GM18499 (cell line): ENCODE data around the gene MCC.
"Not testable (repeated sequence)": the region's sequence is repeated elsewhere in the genome, so short reads cannot be mapped to it uniquely, and the experiment has no call there.

ENCODE experiments used
- ATAC-seq: cut with Tn5 transposase; IDR thresholded peaks from one replicate; pipeline ENCODE4 v1.9.1; 2021; ENCODE audit warnings: moderate number of reproducible peaks; ENCODE audit not compliant: insufficient read depth, unreplicated experiment

Gene MCC

DNA sequence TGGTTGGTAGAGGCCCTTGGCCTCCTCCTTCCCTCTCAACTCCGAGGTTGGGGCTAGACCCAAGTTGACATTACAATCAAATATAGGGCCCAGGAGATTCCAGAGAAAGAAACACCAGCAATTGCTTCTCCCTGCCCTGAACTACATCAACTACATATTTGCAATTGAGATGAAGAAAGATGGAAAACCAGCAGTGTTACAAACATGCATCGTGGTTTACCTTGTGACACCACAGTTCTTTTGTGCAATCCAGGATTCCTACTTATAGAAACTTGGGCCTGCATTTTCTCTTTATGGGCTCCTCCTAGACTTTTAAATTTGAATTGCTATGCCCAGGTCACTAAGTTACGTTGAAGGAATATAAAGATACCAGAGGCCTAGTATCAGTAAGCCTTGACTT lies 384.9 kb downstream of the MCC start:
- ATAC-seq: no peak

DNA sequence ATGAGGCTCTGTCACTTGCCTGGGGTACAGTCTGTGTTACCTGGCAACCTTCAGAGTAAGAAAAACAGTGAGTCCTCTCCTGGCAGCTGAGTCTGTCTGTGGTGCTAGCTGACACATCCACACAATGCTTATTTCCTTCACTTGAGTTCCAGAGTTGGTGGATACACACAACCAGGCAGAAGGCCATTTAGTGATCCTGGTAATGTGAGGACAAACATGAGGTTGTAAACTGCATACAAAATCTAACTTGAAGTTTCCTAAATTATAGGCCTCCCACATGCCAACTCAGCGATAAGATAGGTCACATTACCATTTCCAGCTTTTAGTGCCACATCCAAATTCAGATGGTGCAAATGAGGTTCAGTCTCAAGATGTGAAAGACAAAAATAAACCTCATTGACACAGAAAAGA lies 386.1 kb downstream of the MCC start:
- ATAC-seq: no peak

DNA sequence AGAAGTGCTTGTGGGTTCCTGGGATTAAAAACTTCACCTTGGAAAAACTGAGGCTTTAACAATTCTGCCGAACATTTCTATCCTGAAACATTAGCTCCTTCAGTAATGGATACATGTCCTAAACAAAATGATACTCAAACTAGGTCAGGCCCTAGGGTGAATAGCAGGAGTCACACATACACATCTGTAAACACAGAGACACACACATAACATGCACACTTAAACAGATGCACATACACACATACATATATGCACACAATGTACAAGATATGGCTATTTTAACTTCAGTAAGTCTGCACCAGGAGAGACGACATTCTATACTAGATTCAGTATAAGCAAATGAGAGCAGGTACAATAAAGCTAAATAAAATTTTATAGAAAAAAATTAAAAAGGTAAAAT lies 387.3 kb downstream of the MCC start:
- ATAC-seq: no peak

DNA sequence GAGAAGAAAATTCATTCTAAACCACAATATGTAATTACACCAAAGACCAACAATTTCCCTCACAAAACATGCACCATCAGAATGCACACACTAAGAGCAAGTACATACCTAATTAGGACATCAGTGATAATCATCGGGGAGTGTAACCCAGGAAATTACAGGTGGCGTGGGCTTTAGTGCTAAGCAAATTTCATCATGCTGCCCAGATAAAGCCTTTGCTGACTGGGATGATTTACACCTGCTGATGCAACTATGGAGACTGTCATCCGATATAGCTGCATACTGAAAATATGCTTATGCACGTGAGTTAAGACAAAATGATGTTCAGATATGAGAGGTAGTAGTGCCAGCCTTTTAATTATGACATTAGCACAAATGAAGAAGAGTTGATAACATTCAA lies 388.4 kb downstream of the MCC start:
- no peak for ATAC-seq

DNA sequence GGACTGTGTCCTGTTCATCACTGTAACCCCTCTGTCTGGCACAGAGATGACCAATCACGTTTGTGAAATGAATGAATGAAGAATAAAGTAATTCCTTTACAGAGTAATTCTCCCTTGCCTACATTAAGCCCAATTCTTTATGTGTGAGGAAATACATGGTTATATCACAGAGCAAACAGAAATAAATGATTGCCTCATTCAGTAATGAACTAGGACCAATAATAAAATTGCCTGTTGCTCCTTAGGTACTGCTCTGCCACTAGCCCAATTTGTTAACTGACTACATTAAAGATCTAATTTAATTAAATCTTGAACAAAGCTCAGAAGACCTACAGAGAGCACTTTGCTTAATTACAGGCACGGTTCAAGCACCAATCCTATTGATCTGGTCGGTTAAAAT lies 389.9 kb downstream of the MCC start:
- ATAC-seq: no peak

DNA sequence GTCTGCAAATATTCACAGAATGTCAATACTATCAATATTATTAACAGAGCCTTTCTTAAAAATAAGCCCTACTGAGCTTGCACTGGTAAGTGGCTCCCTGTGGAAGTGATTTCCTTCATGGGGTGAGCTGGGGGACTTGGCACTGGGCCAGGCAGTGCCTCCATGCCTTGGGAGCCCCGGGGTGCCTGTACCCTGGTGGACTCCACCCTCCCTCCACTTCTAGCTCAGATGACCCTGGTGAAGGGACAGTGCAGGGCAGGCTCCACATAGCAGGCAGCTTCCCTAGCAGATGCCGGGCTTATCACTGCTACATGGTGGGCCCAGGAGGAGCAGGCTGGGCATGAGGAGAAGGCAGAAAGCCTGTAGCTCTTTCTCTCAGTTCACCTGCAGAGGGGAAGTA lies 392.4 kb downstream of the MCC start:
- ATAC-seq: no peak

DNA sequence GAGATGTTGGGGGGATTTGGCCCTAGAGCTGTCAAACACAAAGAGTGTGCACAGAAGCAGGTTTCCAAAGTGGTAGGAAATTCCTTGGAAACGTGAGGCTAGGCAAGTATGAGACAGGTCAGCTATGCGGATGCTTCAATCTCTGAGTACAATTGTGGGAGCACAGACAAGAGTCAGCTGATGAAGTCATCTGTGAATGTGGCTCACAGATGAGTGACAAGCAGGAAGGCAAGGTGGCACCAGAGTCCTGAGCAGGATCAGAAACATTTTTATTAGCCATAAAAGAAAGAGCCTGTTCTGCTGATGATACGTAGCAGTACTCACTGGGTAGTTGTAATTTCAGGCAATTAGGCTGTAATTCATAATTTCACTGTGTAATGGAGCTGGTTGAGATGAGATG lies 394.7 kb downstream of the MCC start:
- ATAC-seq: no peak

DNA sequence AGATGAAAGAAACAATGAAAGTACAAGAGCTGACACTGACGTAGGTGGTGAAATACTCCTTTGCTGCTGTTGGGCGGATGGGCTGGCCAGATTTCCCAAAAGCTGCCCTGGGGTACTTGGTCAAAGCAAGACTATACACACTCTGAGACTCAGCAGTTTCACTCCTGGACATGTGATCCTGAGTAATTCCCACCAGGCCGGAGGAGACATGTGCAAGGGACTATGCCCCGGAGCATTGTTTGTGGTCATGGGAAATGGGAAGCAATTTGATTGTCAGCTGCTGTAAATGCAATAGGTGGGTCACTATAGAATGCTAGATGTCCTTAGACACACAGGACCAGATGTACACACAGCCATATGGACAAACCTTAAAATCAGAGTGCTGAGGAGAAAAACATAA lies 395.6 kb downstream of the MCC start:
- ATAC-seq: no peak

DNA sequence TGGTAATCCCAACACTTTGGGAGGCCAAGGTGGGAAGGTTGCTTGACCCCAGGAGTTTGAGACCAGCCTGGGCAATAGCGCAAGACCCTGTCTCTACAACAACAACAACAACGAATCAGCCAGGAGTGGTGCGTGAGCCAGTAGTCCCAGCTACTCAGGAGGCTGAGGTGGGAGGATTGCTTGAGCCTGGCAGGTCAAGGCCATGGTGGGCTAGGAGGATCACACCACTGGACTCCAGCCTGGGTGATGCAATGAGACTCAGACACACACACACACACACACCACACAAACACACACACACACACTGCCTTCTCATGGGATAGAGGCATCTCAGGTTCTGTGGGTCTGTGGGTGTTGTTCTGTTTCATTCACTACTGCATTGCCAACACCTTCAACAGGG lies 396.6 kb downstream of the MCC start:
- no peak for ATAC-seq

DNA sequence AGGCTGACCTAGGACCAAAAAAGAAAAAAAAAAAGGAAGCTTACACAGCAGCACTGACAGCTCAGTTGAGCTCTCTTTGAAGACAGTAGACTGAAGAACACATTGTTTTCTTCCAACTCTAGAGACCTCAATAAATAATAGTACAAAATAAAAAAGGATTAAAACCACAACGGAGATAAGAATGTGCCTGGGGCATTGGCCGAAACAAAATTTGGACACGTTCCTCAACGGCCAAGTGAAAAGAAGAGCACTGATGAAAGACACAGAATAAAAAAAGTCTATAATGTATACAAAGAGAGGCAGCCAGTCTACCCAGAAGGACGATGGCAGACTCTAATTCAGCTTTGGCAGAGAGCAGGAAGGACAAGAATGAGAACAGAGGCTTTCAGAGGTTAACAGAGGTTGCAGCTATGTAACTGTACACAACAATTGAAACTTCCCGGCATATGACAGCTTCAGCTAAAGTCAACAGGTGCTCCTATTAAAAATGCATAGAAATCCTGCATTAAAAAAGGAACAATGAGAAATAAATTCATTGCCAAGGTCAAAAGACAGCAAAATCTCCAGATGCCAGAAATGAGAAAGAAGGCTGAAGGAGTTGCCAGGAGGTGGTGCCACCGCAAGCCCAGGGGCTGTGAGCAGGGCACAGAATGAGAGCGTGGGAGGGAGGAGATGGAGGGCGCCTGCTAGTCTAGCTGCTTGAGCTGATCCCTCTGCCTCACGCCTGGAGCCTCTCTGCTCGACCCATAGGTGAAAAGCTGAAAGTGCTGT lies 397.7 kb downstream of the MCC start:
- ATAC-seq: no peak

DNA sequence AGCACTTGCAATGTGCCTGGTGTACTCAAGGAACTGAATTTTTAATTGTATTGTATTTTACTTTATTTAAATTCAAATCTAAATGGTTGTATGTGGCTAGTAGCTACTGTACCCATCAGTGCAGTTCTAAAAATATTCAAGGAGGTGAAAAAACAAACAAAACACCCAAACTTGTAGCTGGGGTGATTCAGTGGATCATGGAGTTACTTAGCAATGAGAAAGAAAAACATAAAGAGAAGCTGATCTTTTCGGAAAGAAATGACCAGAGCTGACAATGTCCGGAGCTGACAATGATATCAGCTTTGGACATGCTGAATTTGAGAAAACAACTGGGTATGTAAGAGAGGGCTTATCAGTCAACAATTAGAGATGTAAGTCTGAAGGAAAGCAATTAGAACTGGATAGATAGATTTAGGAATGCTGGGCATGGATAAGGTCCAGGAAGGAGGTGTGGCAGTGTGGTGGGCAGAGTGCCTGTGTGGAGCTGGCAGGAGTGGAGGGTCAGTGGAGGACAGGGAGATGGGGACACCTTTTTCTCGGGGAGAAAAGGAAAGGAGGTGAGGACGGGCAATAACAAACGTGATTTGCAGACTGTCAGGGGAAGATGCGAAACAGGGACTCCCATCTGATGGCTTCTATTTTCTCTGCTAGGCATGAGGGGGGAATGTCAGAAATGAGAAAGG lies 398.5 kb downstream of the MCC start:
- no peak for ATAC-seq

DNA sequence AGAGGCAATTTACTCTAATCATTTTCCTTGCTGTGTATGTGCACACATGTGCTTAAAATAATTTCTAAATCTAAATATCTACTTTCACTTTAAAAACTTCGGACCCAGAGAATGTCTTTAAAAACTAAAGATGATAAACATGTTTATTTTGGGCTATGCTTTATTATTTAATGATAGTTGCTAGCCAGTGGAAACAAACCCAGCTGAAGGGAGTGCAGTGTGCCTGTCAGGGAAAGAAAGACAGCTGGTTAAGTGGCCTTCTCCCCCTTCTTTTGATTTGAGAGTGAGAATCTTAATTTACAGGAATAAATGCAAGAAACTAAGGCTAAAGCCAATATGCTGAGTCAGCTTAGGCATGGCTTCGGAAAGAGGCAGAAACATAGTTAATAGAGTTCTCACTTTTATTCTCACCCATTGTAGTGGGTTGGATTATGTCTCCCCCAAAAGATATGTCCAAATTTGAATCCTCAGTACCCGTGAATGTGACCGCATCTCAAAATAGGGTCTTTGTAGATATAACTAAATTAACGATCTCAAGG lies 400.2 kb downstream of the MCC start:
- ATAC-seq: no peak

DNA sequence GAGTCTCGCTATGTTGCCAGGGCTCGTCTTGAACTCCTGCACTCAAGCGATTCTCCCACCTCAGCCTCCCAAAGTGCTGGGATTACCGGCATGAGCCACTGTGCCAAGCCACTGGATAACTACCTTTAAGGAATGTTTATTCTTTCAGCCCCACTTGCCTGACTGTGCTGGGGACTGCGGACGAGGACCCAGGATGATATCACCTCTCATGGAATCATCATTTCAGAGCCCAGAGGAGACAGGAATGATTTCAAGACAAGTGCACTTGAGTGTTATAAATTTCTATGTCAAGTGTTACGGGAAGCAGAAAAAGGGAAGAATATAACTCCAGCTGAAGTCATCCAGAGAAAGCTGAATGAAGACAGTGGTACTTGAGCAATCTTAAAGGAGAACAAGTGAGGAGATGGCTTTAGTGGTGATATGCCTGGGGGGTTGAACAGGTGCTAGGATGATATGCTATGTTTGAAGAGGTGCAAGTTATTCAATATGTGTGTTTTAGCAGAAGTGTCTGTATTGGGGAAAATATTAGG lies 402.3 kb downstream of the MCC start:
- no peak for ATAC-seq

DNA sequence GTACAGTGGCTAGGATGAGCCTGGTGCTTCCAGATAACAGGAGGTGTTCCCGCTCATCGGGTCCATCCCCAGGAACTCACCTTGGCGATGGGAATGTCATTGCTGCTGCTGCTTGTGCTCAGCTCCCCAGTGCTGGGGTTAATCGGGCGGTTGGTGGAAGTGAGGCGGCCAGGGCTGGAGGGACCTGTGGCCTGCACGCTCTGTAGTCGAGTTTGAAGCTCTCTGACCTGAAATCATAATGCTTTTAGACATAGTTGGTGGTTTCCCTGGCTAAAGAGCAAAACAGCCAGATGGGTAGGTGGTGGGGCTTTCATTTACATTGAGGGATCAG lies 403.2 kb downstream of the MCC start:
- ATAC-seq: no peak

DNA sequence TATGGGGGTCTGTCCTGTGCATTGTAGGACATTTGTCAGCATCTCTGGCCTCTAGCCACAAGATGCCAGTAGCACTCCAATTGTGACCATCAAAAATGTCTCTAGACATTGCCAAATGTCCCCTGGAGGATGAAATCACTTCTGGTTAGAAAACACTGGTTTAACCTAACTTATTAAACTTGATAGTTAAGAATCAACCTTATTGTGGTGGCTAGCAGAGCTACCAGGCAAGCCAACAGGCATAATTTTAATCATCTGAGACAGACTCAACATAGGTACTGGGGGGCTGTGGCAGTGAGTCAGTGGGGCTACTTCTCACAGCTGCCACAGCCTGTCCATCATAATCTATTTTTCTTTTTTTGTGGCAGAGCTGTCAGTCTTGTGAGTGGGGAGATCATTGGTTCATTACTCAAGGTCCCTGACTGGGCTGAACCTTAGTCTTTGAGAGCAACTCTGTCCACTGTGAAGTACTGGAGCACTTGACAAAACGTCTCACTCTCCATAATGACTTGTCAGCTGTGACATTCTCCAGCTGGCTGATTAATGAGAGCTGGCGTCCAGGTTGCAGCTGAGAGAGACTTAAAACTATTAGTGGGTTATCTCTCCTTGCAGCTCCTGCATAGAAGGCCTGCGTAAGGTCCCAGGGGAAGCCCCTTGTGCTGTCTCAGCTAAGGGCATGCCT lies 403.7 kb downstream of the MCC start:
- ATAC-seq: no peak

DNA sequence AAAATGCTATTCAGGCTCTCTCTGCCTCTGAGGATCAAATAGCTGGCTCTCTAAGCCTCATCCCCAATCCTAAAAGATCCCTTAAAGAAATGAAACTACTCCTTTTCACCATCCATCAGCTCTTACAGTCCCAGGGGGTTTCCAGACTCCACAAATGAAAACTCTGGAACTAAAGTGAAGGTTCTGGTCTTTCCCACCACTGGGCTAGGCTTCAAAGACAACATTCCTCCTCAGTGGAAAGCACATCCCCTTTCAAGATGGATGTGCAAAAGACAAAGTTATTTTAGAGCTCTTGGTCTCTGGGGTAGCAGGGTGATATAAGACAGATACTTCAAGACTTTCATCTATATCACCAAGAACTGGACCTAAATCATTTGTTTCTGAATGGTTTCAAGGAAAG lies 404.8 kb downstream of the MCC start:
- ATAC-seq: no peak

DNA sequence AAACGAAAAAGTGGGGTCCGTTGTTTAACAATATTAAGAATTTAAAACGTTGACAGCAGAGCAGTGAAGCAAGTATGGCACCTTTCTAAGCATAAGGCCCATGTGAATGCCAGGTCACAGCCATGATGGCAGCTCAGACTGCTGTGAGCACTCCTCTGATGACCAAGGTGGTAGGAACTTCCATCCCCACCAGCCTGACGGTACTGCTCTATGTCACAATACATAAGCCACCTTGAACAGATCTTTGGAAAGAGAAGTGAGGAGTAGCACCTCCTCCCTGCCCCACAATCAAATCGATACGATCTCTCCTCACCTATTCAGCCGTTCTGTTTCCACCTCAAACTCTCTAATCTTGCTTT lies 405.7 kb downstream of the MCC start:
- no peak for ATAC-seq

DNA sequence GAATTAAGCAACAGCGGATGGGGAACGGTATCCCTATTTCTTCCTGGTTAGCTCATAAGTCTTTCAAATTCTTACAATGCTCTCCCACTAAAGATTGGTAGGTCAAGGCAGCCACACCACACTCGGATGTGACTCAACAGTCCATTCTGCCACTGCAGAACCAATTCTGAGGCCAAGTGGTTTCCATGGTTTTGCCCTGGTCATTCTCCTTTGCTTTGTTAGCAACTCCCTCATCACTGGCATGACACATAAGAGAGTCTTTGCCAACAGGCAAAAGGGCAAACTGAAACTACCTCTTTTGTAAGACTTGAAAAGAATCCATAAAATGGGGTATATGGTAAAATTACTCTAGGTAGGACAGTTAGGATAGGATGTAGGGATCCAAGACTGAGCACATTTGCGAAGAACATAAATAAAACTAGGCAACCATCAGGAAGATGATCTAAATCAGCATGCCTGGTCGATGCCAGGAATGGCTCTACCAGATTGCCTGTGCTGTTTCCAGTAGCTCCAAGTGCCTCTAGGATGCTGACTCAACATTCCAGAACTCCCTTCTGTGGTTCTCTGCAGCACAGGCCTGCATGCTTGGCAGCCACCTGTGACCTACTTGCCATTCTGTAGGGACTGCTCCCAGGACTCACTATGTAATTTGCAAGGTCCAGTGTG lies 406.2 kb downstream of the MCC start:
- ATAC-seq: no peak

DNA sequence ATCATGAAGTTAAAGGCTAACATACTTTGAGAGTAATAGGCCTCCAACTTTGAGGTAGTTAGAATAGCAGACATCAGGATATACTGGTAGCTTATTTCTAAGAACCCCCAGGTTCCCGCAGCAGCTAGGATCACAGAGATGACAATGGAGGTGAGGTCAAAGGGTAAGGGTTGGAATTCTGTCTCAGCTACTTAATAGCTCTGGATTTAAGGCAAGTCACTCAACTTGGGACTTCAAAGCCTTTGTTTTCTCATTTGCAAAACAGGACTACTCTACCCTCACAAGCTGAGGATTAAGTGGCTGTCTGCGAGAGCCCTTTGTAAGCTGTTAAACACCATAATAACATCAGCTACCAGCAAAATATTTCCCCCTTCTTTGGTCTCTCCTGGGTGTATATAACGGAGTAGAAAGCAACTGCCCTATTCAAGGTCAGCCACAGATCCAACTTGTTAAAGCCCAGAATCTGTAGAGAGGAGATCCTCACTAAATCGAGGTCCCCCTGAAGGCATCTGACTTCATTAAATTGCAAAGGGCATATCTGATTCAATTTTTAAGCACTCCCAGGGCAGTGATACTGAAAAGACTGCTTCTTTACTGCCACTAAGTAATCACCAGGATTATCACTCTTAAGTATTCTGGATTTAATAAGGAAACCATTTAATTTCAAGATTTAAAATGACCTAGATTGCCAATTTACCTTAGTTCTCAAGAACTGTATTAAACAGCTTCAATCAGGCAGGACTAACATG lies 407.0 kb downstream of the MCC start:
- ATAC-seq: no peak

DNA sequence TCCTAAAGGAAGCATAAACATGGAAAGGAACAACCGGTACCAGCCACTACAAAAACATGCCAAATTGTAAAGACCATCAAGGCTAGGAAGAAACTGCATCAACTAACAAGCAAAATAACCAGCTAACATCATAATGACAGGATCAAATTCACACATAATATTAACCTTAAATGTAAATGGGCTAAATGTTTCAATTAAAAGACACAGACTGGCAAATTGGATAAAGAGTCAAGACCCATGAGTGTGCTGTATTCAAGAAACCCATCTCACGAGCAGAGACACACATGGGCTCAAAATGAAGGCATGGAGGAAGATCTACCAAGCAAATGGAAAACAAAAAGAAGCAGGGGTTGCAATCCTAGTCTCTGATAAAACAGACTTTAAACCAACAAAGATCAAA lies 411.6 kb downstream of the MCC start:
- not testable (repeated sequence) for ATAC-seq
